ENCODE measurements around the gene CGAS.
"Not testable (repeated sequence)": the region's sequence is repeated elsewhere in the genome, so short reads cannot be mapped to it uniquely, and the experiment has no call there.

Gene CGAS

GRCh38 chr6:73394577-73395354 is 57.3 kb downstream of the CGAS start, which contains the start of gene DDX43:
Gene DDX43, plus strand, starts transcription at chr6:73394828. Its CDS starts 78 bp downstream, at chr6:73394906.
- peak; percentile 44 for DNase-seq

GRCh38 chr6:73393278-73393677 is 58.8 kb downstream of the CGAS start:
- DNase-seq = no peak

GRCh38 chr6:73392188-73392587 is 59.9 kb downstream of the CGAS start:
- DNase-seq = not testable (repeated sequence)

- no peak for DNase-seq
These were observed 60.4 kb downstream of the CGAS start for GRCh38 chr6:73391675-73392074.

GRCh38 chr6:73389854-73390253 is 62.2 kb downstream of the CGAS start:
- DNase-seq = no peak

GRCh38 chr6:73388800-73389512 is 63.1 kb downstream of the CGAS start:
- DNase-seq = peak; percentile 52

- DNase-seq = no peak
These were observed 63.7 kb downstream of the CGAS start for GRCh38 chr6:73388433-73388799.

GRCh38 chr6:73382462-73383113 is 69.5 kb downstream of the CGAS start:
- no peak for DNase-seq

- not testable (repeated sequence) for DNase-seq
These were observed 70.6 kb downstream of the CGAS start for GRCh38 chr6:73381531-73381930.

- DNase-seq = no peak
These were observed 74.9 kb downstream of the CGAS start for GRCh38 chr6:73377225-73377624.

- no peak for DNase-seq
These were observed 76.9 kb downstream of the CGAS start for GRCh38 chr6:73375216-73375615.
